Adrenal gland (tissue), 5 donors: ENCODE data around the gene NAAA.

ENCODE experiments used
- POLR2A ChIP-seq, 2 donors: fragments of 450-650 bp; IDR thresholded peaks; one replicate each; pipeline ENCODE4 v1.6.1; 2017; ENCODE audit warnings: antibody characterized with exemption in 2 of 2, mild to moderate bottlenecking in 2 of 2, moderate library complexity in 1 of 2
- TF ChIP-seq, protein P1 (sequence below), 6 experiments: fragments of 450-650 bp in 4 of 6; fragments of 200-600 bp in 2 of 6; sonication (generic) in 1 of 6; IDR thresholded peaks; 1 replicate in 5 of 6; 2 replicates in 1 of 6; pipeline versions ENCODE4 v1.5.1 to v1.8.0; 2016 to 2021; ENCODE audit warnings: antibody characterized with exemption in 6 of 6, mild to moderate bottlenecking in 2 of 6, moderate library complexity in 1 of 6
- donor health status: DM: no; HTN: no; CAD: no.

DNA sequence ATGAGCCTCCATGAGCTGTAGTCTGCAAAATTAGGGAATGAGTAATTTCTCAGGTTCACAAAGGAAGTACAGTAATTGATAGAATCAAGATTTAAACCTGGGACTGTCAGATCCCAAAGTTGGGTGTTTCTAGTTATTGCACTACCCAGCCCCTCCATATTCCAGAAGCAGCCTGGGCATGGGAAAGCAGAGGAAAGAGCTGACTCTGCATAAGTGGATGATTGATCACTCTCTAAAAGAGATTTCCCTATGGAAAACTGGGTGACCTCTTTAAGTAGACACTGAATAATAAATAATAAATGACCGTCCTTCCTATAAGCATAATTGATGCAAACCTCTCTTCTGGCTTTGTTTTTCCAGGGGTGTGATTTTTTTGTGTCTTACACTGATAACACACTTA lies 5.2 kb downstream of the NAAA start:
- no peak for TF ChIP-seq POLR2A (IDR thresholded peaks at IDR 0.05)
- TF ChIP-seq, protein P1, sequence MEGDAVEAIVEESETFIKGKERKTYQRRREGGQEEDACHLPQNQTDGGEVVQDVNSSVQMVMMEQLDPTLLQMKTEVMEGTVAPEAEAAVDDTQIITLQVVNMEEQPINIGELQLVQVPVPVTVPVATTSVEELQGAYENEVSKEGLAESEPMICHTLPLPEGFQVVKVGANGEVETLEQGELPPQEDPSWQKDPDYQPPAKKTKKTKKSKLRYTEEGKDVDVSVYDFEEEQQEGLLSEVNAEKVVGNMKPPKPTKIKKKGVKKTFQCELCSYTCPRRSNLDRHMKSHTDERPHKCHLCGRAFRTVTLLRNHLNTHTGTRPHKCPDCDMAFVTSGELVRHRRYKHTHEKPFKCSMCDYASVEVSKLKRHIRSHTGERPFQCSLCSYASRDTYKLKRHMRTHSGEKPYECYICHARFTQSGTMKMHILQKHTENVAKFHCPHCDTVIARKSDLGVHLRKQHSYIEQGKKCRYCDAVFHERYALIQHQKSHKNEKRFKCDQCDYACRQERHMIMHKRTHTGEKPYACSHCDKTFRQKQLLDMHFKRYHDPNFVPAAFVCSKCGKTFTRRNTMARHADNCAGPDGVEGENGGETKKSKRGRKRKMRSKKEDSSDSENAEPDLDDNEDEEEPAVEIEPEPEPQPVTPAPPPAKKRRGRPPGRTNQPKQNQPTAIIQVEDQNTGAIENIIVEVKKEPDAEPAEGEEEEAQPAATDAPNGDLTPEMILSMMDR (IDR thresholded peaks at IDR 0.05): no peak
